Neural progenitor cell (in vitro differentiated cells): ENCODE results near the gene TEAD1.

Source experiments
- EZH2 ChIP-seq: fragments of 200-600 bp; sonication (generic); IDR thresholded peaks from 2 replicates; pipeline ENCODE4 v1.6.1; 2017; ENCODE audit warnings: antibody characterized with exemption, mild to moderate bottlenecking, moderate library complexity
- EZH2phosphoT487 ChIP-seq: fragments of 200-600 bp; sonication (generic); IDR thresholded peaks from 2 replicates; pipeline ENCODE4 v1.6.1; 2017; ENCODE audit warnings: antibody characterized with exemption
- TF ChIP-seq, protein P1 (sequence below): fragments of 200-600 bp; sonication (generic); IDR thresholded peaks from 2 replicates; pipeline ENCODE4 v1.5.1; 2017; ENCODE audit warnings: antibody characterized with exemption, mild to moderate bottlenecking

DNA sequence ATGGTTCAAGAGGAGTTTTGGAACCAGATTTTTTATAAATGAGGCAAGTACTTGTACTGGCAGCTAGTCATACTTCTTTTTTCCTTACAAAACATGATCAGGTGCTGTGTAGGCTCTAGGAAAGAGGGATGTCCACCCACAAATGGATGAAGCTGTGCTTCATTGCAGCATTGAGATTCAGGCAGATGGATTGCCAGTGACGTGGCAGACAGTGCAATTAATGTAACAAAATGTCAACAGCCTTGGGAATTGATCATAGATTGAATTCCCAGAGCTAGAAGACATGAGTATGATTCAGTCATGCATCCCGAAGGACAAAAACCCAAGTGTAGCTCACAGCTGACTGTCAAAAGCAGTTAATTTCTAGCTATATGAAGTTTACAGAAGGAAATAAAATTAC lies 235.7 kb downstream of the TEAD1 start:
- TF ChIP-seq, protein P1, sequence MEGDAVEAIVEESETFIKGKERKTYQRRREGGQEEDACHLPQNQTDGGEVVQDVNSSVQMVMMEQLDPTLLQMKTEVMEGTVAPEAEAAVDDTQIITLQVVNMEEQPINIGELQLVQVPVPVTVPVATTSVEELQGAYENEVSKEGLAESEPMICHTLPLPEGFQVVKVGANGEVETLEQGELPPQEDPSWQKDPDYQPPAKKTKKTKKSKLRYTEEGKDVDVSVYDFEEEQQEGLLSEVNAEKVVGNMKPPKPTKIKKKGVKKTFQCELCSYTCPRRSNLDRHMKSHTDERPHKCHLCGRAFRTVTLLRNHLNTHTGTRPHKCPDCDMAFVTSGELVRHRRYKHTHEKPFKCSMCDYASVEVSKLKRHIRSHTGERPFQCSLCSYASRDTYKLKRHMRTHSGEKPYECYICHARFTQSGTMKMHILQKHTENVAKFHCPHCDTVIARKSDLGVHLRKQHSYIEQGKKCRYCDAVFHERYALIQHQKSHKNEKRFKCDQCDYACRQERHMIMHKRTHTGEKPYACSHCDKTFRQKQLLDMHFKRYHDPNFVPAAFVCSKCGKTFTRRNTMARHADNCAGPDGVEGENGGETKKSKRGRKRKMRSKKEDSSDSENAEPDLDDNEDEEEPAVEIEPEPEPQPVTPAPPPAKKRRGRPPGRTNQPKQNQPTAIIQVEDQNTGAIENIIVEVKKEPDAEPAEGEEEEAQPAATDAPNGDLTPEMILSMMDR: no peak
- TF ChIP-seq EZH2 (no peak), EZH2phosphoT487 (no peak)
